Measurements from ENCODE around the gene BTBD19.
A peak's percentile ranks its signal among the peaks of the same experiment; 100 is the strongest.
"Not testable (repeated sequence)": the region's sequence is repeated elsewhere in the genome, so short reads cannot be mapped to it uniquely, and the experiment has no call there.

The BTBD19 gene

DNA sequence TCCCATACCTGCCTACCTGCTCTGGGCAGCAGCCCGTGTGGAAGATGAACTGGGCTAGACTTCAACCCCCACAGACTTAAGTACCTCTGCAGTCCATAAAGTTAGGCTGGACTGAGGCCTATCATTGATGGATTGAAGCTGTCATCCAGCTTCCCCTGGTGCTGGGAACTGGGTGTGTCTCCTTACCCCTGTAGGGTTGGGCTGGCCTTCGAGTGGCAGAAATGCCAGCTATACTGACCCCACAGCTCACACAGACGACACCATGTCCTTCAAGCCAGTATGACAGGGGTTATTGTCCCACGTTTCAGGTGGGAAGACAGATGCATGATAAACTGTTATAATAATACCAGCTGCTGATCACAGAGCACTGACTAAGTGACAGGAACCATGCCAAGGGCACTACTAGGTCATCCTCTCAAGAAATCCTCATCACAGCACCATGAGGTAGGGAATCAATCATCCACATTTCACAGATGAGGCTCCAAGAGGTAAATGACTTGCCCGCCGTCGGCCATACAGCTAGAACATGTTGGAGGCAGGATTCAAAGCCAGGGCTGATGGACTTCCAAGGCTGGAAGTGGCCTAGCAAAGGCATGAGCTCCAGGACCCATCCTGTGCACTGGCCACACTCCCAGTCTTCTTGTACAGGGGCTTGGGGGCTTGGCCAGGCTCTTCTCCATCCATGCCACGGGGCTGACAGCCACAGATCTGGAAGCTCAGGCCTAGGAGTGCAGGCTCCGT is 20.0 kb upstream of the BTBD19 start, which contains the start of gene BEST4:
TSS of gene BEST4 (minus strand) at position 51 of the 741 bp plus-strand sequence. CDS start 465 bp downstream, outside the sequence.
- DNase-seq = no peak

DNA sequence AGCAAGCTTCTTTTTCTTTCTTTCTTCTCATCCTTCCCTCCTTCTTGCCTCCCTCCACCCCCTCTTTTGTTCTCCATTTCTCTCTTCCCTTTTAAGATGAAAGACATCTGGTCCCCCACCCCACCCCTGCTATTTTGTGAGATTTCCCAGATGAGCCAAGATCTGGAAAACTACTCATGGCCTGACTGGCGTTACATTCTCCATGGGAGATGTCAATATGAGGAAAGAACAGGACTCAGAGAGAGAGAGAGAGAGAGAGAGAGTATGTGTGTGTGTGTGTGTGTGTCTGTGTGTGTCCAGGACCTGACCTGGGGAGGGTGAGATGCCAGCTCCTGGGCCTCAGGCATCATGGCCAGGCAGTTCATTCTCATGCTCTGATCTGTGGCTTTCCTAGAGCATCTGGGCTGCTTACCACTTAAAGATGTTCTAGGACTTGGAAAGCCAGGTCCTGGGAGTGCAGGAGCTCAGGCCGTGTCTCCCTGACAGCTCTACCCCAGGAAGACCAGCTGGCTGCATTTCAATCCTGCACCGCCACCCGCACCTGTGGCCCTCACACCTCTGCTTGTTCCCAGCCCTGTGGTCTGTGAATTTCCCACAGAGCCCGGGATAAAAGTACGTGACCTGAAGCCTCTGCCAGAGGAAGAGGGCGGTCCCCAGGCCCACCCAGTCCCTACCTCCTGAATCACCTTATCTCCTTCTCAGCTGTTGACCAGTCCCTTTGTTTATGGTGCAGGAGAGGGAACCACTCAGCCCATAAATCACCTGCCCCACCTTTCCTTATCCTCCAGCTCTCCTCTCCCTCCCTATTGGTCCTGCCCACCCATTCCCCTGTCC is 17.1 kb upstream of the BTBD19 start:
- DNase-seq = no peak

DNA sequence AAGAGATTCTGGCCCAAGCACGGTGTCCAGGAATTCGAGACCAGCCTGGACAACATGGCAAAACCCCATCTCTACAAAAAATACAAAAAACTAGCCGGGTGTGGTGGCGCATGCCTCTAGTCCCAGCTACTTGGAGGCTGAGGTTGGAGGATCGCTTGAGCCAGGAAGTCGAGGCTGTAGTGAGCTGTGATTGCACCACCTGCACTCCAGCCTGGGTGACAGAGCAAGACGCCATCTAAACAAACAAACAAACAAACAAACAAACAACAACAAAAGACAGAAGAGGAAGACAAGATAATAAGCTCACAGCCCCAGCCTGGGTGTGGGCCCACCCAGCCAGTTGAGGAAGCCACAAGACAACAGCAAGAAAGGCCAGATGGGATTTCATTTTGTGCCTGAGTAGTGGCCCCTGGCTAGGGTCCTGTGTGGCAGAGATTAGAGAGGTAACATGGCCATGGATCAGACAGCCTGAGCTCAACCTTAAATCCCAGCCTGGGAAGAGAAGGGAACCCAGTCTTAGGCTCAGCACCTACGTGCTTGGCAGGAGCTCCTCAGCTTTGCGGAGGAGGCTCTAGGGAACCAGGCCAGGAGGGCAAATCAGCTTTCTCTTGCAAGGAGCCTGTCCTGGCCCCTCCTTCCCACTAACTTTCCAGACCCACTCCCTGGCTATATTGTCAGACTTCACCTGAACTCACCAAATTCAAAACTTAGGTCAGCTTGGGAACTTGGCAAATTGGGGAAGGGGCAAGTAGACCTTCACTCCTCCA is 15.4 kb upstream of the BTBD19 start:
- no peak for DNase-seq

DNA sequence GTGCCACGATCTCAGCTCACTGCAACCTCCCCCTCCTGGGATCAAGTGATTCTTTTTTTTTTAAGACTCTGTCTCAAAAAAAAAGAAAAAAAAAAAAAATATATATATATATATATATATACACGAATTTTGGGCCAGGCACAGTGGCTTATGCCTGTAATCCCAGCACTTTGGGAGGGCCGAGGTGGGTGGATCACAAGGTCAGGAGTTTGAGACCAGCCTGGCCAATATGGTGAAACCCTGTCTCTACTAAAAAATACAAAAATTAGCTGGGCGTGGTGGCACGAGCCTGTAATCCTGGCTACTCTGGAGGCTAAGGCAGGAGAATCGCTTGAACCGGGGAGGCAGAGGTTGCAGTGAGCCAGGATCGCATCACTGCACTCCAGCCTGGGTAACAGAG is 10.4 kb upstream of the BTBD19 start:
- DNase-seq = not testable (repeated sequence)

DNA sequence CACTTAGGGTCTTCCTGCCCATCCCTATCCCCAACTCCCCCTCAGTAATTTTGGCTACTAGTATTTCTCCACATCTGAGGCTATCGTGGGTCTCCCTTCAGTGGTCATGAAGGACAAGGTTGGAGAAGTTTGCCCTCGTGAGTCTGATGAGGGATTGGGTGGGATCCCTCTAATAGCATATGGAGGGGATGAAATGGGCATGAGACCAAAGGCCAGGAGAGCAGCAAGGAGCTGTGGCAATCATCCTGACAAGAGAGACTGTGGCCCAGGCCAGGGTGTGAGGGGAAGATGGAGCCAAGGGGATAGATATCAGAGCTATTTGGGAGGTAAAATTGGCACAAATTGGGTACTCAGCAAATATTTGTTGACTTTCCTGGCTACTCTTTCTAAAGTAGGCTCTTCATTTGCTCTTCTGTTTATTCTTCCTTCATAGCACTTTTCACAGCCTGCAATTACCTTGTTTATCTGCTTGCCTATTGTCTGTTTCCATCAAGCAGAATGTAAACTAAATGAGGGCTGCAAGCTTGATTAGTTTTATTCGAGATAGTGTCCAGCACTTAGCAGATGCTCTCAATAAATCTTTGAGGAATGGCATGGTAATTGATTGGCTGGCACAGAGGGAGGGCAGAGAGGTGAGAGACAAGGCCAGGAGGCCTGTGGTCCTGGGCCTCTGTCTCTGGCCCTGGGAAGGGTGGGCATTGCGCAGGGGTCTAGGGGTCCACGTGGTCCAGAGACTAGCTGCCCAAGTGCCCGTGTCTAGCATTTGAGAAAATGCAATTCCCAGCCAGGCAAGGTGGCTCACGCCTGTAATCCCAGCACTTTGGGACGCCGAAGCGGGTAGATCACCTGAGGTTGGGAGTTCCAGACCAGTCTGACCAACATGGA is 9.6 kb upstream of the BTBD19 start:
- DNase-seq = no peak

DNA sequence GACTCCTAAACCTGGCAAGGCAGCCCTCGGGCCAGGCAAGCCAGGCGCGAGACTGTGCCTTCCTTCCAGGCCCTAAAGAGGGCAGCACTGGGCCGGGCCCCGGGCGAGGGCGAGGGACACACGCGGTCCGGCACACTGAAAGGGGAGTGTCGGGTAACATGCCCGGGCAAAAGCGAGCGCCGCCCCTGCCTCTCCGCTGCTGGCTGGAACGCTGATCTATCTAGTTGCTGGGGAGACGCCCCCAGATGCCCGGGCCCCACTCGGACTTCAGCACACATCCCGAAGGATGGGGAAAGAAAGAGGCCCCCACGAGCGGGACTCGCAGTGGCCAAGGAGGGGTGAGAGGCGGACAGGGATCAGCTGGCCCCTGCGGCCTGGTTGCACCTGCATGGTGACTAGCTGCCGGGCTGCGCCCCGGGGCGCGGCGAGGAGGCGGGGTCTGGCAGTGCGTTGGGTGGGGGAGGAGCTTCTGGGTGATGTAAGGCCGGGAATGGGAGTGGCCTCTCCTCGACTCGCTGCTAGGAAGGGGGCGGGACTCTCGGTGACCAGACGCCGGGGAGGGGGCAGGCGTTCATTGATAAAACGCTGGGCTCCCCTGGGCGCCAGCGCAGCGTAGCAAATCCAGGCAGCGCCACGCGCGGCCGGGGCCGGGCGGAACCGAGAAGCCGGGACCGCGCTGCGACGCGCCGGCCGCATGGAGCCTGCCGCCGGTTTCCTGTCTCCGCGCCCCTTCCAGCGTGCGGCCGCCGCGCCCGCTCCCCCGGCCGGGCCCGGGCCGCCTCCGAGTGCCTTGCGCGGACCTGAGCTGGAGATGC is 8.3 kb upstream of the BTBD19 start, which contains the start of gene PLK3:
TSS of gene PLK3 (plus strand) at position 608 of the 815 bp plus-strand sequence. CDS start at position 695, 87 bp downstream.
- DNase-seq = peak; percentile 98

DNA sequence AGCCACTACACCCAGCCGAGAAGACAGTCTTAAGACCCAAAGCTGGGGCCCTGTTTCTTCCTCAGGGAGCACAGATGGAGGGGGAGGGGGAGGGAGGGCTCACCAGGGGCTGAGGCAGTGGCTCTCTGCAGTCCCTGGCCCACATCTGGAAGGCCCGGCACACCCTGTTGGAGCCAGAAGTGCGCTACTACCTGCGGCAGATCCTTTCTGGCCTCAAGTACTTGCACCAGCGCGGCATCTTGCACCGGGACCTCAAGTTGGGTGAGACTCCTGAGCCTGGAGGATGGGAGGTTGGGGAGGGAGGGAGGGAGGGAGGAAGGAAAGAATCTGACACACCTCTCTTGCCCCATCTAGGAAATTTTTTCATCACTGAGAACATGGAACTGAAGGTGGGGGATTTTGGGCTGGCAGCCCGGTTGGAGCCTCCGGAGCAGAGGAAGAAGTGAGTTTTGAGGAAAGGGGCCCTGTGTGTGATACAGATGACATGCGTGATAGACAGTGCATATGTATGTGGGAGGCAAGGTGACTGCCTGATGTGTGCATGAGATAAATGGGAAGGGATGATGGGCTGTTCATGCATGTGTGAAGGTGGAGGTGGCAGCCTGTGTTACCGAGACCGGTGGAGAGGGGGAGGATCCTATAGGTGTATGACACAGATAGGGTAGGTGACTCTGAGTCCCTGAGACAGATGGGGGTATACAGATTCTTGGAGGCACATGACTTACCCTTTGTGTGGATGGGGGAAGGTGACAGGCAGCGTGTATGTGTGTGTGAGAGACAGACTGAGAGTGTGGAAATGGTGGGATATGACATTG is 6.6 kb upstream of the BTBD19 start:
- no peak for DNase-seq

DNA sequence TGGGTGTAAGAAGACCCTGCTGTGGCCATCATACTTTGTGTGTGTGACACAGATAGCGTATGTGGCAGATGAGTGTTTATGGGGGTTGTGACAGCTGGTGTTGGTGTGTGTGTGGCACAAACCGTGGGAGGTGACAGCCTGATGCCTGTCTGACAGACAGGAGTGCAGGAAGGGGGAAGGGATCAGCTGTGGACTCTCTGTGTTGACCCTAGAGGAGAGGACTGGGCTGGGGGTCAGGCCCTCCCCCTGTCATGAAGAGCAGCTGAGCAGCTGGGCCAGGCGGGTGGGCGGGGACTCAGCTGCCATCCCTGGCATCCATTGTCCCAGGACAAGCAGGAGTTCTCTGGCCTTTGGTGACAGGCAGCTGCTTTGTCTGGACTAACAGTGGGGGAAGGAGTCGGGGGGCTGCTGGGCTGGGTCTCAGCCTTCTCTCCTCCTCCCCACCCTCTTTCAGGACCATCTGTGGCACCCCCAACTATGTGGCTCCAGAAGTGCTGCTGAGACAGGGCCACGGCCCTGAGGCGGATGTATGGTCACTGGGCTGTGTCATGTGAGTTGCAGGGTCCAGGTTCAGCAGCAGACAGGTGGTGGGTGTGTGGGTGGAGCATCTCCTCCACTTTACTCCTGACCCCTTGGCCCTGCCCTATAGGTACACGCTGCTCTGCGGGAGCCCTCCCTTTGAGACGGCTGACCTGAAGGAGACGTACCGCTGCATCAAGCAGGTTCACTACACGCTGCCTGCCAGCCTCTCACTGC is 5.8 kb upstream of the BTBD19 start:
- DNase-seq = no peak

DNA sequence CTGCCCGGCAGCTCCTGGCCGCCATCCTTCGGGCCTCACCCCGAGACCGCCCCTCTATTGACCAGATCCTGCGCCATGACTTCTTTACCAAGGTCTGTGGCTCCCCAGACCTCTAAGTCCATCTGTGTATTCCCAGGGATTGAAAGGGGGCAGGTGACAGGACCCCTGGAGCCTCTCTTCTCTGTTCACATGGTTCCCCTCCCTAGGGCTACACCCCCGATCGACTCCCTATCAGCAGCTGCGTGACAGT is 5.3 kb upstream of the BTBD19 start:
- DNase-seq = no peak

DNA sequence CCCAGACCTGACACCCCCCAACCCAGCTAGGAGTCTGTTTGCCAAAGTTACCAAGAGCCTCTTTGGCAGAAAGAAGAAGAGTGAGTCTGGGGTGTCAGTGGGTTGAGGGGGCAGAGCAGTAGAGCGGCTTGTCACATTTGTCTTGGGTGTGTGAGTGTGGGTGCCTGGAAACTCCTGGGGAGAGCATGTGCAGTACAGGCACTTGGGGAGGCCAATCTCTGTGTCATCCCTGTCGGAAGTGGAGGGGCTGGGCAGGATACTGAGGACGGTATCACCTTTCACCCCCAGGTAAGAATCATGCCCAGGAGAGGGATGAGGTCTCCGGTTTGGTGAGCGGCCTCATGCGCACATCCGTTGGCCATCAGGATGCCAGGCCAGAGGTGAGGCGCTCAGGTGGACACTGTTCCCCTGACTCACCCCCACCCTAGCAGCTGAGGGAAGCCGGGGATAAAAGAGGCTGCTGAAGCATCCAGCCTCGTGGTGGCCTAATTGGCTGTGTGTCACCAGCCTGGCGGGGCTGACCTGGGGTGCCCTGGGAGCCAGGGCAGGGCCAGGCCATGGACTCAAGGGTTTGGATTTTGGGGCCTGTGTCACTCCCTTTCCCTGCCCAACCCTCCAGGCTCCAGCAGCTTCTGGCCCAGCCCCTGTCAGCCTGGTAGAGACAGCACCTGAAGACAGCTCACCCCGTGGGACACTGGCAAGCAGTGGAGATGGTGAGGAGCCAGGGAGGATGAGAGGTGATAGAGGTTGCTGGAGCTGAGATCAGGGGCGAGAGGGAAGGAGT is 4.8 kb upstream of the BTBD19 start:
- no peak for DNase-seq

DNA sequence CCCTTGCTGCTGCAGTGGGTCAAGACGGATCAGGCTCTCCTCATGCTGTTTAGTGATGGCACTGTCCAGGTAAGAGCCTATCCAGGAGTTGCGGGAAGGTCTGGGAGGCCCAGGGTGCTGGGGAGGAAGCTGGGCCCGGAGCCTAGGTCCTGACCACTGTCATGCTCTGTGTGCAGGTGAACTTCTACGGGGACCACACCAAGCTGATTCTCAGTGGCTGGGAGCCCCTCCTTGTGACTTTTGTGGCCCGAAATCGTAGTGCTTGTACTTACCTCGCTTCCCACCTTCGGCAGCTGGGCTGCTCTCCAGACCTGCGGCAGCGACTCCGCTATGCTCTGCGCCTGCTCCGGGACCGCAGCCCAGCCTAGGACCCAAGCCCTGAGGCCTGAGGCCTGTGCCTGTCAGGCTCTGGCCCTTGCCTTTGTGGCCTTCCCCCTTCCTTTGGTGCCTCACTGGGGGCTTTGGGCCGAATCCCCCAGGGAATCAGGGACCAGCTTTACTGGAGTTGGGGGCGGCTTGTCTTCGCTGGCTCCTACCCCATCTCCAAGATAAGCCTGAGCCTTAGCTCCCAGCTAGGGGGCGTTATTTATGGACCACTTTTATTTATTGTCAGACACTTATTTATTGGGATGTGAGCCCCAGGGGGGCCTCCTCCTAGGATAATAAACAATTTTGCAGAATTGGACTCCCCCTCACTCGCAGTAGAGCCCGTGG is 2.9 kb upstream of the BTBD19 start:
- DNase-seq = no peak

DNA sequence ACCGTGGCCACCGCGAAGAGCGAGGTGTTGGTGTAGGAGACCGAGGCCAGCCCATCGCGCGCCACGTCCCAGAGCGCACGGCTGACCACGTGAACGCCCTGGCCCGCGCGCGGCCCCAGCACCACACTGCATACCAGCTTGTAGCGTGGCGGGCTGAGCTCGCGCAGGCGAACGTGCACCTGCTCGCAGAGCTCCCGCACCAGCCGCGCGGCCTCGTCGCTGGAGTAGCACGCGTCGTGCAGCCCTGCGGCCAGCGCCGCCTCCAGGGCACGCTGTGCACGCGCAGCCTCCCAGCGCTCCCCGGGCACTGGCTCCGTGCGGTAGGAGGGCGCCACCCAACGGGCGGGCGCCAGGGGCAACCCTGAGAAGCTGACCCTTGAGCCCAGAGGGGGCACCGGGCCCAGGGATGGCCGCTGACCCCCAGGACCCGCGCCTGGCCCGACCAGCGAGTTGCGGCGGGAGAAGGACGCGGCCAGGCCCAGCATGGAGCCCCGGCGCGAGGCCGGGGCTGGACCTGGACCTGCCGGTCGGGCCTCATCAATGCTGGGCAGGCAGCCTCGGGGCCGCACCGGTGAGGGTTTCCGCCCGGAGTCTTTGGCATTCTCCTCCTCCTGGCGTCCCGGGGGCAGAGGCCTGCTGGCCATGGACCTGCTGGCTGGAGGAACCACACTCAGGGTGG is 2.2 kb upstream of the BTBD19 start:
- DNase-seq = no peak

DNA sequence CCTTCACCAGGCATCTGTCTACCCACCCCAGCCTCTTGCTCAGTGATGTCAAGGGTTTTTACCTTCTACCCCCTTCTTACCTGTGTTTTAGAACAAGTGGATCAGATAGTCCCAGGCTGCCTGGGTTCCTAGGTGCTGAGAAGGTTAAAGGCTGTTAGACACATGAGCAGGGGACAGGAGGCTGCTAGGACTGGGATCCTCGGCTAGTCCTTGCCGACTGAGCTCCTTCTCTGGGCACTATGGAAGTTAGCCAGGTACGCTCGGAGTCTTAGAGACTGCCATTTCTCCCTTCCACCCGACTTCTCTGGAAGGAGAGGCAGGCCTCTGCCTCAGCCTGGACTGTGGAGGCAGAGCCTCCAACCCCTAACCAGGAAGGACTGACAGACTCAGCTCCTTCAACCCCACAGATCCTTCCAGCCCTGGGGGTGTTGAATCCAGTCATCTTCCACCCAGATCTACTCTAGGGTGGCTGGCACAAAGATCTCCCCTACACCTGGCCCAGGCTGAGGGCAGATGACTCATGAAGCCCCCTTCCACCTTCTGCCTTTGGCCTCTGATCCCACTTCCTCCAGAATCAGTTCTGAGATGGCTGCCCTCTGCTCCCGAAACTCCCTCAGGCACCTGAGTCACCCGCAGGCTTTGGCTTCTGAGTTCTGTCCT is 1.5 kb upstream of the BTBD19 start, which contains the start of gene DYNLT4:
TSS of gene DYNLT4 (minus strand) at position 648 of the 660 bp plus-strand sequence. CDS start 683 bp downstream, outside the sequence.
- no peak for DNase-seq

DNA sequence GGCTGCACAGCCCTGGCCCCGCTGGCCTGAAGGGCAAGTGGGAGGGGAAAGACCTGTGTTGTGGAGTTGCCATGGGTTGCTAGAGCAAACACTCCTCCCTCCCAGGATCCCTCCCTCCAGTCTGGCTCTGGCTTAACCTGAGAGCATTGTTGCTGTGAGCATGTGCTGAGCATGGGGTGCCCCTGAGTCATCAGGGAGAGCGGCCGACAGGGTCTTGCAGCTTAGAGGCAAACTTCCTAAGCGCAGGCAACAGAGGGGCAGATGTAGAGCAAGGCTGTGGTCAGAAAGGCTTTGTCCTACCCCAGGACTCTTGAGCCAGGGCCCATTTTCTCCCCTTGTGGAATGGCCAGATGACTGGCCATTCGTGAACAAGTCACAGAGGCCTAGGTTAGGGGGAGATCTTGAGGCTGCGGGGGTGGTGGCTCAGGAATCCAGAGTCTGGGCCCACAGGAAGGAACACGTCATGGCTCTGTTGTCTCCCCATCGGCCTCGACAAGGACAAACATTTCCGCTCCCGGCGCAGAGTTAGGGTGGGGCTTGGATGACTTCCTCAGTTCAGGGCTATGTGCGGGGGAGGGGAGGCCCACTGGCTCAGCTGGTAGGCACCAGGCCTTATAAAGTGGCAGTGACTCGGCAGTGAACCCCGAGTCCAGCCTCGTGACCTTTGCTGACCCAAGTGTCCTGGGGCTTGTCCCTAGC is 810 bp upstream of the BTBD19 start:
- DNase-seq = peak; percentile 31

DNA sequence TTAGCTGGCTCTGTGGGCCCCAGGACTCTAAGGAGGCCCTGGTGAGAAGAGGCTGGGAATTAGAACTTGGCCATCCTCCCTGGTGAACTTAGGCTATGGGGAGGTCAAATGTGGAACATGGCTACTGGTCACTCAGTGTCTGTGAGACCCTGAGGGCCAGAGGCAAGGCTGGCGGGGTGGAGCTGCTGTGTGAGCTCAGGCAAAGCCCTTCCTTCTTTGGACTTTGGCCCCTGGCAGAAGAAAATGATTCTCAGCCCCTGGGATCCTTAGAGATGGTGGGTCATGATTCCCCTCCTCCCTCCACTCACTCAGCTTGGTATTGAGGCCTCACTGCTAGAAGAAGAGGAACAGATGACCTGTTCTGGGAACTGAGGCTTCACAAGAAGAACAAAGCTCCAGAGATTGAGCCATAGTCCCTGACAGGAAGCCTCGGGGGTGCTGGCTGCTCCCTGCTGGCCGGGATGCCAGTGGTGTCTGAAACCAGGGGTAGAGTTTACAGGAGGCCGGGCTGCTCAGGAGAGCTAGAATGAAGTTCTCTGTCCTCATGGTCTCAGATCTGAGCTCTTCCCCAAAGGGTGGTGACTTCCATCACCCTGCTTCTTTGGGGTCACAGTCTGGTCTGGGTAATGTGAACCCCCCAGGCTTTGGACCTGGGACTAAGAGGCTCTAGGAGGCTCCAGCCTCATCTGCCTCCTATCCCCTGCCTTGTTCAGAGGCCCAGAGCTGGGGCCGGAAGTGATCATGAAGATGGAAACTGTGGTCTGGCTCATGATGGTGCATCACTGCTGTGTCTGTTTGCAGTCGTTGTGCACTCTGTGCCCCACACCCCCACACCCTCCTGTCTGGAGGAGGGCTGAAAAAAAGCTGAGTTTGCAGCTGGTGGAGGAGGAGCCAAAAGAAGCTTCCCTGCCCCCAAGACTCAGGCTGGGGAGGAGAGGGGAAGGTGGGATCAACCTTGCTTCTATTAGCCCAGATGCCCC is 905 bp downstream of the BTBD19 start:
- DNase-seq = peak; percentile 77

Data from NK-92 treated with Interleukin-12 subunit alpha and Interleukin-12 subunit beta, amount 100 ng/mL, for 24 hours (cell line).